DOHH2 (cell line): ENCODE data around the gene BANP.

Source experiments
- H3F3A ChIP-seq: fragments of 200-600 bp; sonication (generic), shearing (Covaris generic); 2 replicates; pipeline ENCODE4 v1.6.0; 2016; ENCODE audit warnings: antibody characterized with exemption, mild to moderate bottlenecking; ENCODE audit not compliant: control insufficient read depth, insufficient read depth
- H3K27ac ChIP-seq: fragments of 200-600 bp; sonication (generic); 2 replicates; pipeline ENCODE4 v1.5.1; 2014; ENCODE audit warnings: low read depth, mild to moderate bottlenecking, low read length, moderate library complexity
- H3K27me3 ChIP-seq: fragments of 200-600 bp; sonication (generic); 2 replicates; pipeline ENCODE4 v1.6.1; 2014; ENCODE audit warnings: mild to moderate bottlenecking, low read length, mixed read lengths; ENCODE audit not compliant: control insufficient read depth
- H3K36me3 ChIP-seq: fragments of 200-600 bp; sonication (generic); 2 replicates; pipeline ENCODE4 v1.6.1; 2014; ENCODE audit warnings: mild to moderate bottlenecking, low read length, moderate library complexity, mixed read lengths; ENCODE audit not compliant: control insufficient read depth
- H3K4me1 ChIP-seq: fragments of 200-600 bp; sonication (generic); 2 replicates; pipeline ENCODE4 v1.6.1; 2014; ENCODE audit warnings: mild to moderate bottlenecking, low read length, mixed read lengths; ENCODE audit not compliant: control insufficient read depth
- H3K4me2 ChIP-seq: fragments of 200-600 bp; sonication (generic); 2 replicates; pipeline ENCODE4 v1.6.0; 2014; ENCODE audit warnings: mild to moderate bottlenecking, low read length, moderate library complexity
- H3K4me3 ChIP-seq: fragments of 200-600 bp; sonication (generic); 2 replicates; pipeline ENCODE4 v1.5.1; 2014; ENCODE audit warnings: mild to moderate bottlenecking, low read length, mixed read lengths
- H3K79me2 ChIP-seq: fragments of 200-600 bp; sonication (generic); 2 replicates; pipeline ENCODE4 v1.6.1; 2014; ENCODE audit warnings: mild to moderate bottlenecking, low read length, mixed read lengths; ENCODE audit not compliant: control insufficient read depth
- H3K9me2 ChIP-seq: fragments of 200-600 bp; sonication (generic); replicated peaks from 2 replicates; pipeline ENCODE4 v1.6.1; 2014; ENCODE audit warnings: mild to moderate bottlenecking, low read length, mixed read lengths; ENCODE audit not compliant: control insufficient read depth
- H3K9me3 ChIP-seq: fragments of 200-600 bp; sonication (generic); 2 replicates; pipeline ENCODE4 v1.6.1; 2014; ENCODE audit warnings: antibody characterized with exemption, low read length, mixed read lengths; ENCODE audit not compliant: control insufficient read depth, insufficient read depth
- H4K20me1 ChIP-seq: fragments of 200-600 bp; sonication (generic); 2 replicates; pipeline ENCODE4 v1.6.0; 2014; ENCODE audit warnings: low read depth, mild to moderate bottlenecking, antibody characterized with exemption, low read length, moderate library complexity; ENCODE audit not compliant: control insufficient read depth, insufficient read depth
- EZH2phosphoT487 ChIP-seq: fragments of 200-600 bp; sonication (generic); IDR thresholded peaks from 2 replicates; pipeline ENCODE4 v1.6.1; 2017; ENCODE audit warnings: borderline replicate concordance, mild to moderate bottlenecking, antibody characterized with exemption, low read length, moderate library complexity, mixed read lengths
- TF ChIP-seq, protein P1 (sequence below): fragments of 200-600 bp; sonication (generic); IDR thresholded peaks from one replicate; pipeline ENCODE4 v1.5.1; 2014; ENCODE audit warnings: antibody characterized with exemption, mild to moderate bottlenecking, low read depth, low read length; ENCODE audit not compliant: poor library complexity, severe bottlenecking

BANP gene

DNA sequence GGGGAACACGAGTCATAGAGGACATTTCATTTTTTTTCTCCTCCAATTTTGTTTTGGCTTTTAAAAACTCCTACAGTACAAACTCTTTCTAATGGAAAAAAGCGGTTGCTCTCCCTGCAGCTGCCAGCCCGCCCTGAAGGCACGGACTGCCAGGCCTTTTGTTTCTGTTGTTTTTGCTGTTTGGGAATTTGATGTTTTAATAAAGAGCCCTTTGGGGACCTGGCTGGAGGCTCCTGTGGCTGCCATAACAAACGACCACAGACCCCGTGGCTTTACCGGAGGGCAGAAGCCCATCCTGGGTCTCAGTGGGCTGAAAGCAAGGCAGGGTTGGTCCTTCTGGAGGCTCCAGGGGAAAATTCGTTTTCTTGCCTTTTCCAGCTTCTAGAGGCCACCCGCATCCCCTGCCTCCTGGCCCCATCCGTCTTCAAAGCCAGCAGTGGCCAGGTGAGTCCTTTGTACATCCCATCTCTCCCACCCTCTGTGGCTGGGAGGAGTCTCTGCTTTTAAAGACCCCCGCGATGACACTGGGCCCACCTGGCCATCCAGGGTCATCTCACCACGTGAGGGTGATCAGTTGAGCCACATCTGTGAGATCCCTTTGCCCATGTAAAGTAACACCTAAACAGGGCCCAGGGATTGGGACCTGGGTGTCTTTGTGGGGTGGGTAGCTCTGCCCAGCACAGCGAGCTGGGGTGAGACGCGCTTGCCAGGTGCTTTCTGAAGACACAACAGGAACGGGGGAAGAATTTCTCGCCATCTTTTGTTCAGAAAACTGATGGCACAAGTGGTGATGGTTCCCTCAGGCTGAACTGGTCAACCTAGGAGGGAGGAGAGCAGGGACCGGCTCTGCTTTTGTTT, 113.9 kb downstream of the BANP start:
- no peaks in the 10 kb centered on the region for H4K20me1 ChIP-seq
- H3K27me3 ChIP-seq: no peaks in the 10 kb centered on the region
- no peak overlapping the region for H3K4me2 ChIP-seq
- H3K4me1 ChIP-seq: peaks cover 31% of the 10 kb centered on the region
- peaks cover 8% of the 10 kb centered on the region for H3K79me2 ChIP-seq
- peaks cover 22% of the 10 kb centered on the region for H3K36me3 ChIP-seq
- H3K9me3 ChIP-seq: no peaks in the 10 kb centered on the region
- H3K4me3 ChIP-seq: no peak overlapping the region
- H3F3A ChIP-seq: peaks cover 10% of the 10 kb centered on the region
- H3K9me2 ChIP-seq: no peaks in the 10 kb centered on the region
- no peak overlapping the region for H3K27ac ChIP-seq
- TF ChIP-seq, protein P1, sequence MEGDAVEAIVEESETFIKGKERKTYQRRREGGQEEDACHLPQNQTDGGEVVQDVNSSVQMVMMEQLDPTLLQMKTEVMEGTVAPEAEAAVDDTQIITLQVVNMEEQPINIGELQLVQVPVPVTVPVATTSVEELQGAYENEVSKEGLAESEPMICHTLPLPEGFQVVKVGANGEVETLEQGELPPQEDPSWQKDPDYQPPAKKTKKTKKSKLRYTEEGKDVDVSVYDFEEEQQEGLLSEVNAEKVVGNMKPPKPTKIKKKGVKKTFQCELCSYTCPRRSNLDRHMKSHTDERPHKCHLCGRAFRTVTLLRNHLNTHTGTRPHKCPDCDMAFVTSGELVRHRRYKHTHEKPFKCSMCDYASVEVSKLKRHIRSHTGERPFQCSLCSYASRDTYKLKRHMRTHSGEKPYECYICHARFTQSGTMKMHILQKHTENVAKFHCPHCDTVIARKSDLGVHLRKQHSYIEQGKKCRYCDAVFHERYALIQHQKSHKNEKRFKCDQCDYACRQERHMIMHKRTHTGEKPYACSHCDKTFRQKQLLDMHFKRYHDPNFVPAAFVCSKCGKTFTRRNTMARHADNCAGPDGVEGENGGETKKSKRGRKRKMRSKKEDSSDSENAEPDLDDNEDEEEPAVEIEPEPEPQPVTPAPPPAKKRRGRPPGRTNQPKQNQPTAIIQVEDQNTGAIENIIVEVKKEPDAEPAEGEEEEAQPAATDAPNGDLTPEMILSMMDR: no peak
- TF ChIP-seq EZH2phosphoT487: no peak

DNA sequence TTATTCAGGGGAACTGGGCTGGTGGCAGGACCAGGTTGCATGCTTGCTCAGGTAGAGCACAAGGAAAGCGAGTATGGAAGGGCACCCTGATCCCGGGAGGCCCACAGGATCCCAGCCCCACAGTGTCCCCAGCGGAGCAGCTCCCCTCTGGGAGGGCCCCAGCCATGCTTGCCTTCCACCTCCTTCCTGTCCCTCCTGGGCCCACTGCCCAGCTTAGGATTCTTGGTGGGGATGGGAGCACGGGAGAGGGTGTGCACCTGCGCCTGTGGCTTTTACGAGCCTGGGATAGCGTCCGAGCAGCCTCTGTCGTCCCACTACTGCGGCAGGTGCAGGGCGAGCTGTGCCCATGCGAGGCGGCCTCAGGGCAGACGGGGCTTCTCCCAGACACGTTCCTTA, 114.5 kb downstream of the BANP start:
- Histone ChIP-seq H3K9me2 (no peaks in the 10 kb centered on the region), H4K20me1 (no peaks in the 10 kb centered on the region), H3K4me3 (no peak overlapping the region), H3F3A (peaks cover 13% of the 10 kb centered on the region), H3K27me3 (no peaks in the 10 kb centered on the region), H3K4me1 (peaks cover 37% of the 10 kb centered on the region), H3K4me2 (no peak overlapping the region), H3K9me3 (no peaks in the 10 kb centered on the region), H3K36me3 (peaks cover 25% of the 10 kb centered on the region), H3K79me2 (peaks cover 14% of the 10 kb centered on the region), H3K27ac (no peak overlapping the region)
- no peak for TF ChIP-seq EZH2phosphoT487
- TF ChIP-seq, protein P1: no peak

DNA sequence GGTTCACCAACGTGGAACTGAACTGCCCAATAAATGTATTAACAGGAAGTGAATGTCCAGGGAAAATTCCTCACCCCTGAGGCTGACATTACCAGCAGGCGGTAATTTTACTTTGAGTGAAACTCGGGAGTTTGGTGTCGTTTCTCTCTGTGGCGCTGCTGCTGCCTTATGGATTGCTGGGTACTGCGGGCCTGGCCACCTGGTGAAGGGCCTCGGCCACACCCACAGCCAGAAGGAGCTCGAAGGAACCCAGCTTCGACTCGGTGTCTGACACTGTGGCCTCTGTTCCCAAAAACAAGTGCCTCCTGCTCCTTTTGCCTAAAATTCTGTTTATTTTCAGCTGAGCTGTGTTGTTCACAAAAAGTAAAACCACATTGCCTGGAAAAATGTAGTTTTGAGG, 115.0 kb downstream of the BANP start:
- no peak for TF ChIP-seq EZH2phosphoT487
- TF ChIP-seq, protein P1: no peak
- no peak overlapping the region for H3K4me2 ChIP-seq
- peaks cover 16% of the 10 kb centered on the region for H3K79me2 ChIP-seq
- peaks cover 30% of the 10 kb centered on the region for H3K36me3 ChIP-seq
- H3K9me2 ChIP-seq: no peaks in the 10 kb centered on the region
- no peaks in the 10 kb centered on the region for H4K20me1 ChIP-seq
- H3K27ac ChIP-seq: no peak overlapping the region; the same call in 1 of the 2 replicates
- peaks cover 40% of the 10 kb centered on the region for H3K4me1 ChIP-seq
- H3F3A ChIP-seq: peaks cover 13% of the 10 kb centered on the region
- no peak overlapping the region for H3K4me3 ChIP-seq
- H3K9me3 ChIP-seq: no peaks in the 10 kb centered on the region
- no peaks in the 10 kb centered on the region for H3K27me3 ChIP-seq
